ENCODE results near the gene TOR4A.

- no peak for TF ChIP-seq POLR2AphosphoS5 (IDR thresholded peaks at IDR 0.05; ENCODE audit: low read depth, low read length)
- no peak for TF ChIP-seq TAF1 (IDR thresholded peaks at IDR 0.05; ENCODE audit: low read depth, low read length)
- TF ChIP-seq POLR2A (IDR thresholded peaks at IDR 0.05; ENCODE audit: low read depth, low read length), result no peak
Observed at GRCh38 chr9:137253717-137254623, 23.6 kb upstream of the TOR4A start.

Measured in GM12891 (cell line).